ENCODE data around the gene TMEM130. TPM values are rescaled to one million over a fixed set of nuclear protein-coding genes. Genes with fewer than 3 reads are reported as not detected.

TMEM130 gene
- 1 to 10 TPM in 1 of 7 donors, under 1 TPM in 6; 0.12 to 1.6 (median 0.73) TPM for total RNA-seq
- 1 to 10 TPM in 1 of 2 donors, under 1 TPM in 1; 0.34 to 1.3 TPM for polyA plus RNA-seq
- long read RNA-seq, donor 1: 0 reads
- long read RNA-seq, donor 2, partial matches to known transcripts: 0 of 1 reads
- long read RNA-seq, donor 2, other reads (novel, unspliced or antisense): 0 of 1 reads
- long read RNA-seq, donor 3, partial matches to known transcripts: 0 of 4 reads
- long read RNA-seq, donor 3, other reads (novel, unspliced or antisense): 2 of 4 reads

DNA sequence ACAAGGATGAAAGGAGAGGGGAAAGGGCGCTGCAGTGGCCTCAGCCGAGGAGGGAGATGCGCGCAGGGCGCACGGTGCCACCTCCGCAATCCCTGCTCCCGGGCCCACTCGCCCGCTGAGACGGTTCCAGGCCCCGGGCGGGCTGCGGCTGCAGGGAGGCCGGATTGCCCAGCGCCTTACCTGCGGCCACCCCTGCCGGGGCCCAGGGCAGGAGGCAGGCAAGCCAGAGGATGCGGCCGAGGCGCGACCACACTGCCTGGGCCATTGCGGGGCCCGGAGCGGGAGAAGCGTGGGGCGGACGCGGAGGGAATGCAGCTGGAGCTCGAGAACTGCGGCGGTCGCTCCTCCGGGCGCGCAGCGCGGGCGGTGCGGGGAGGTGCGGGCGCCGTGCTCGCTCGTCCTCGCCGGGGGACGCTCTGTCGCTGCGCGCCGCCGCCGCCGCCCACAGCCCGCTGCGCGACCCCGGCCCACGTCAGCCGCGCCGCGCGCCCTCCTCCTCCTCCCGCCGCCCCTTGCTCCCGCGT is at the start of gene TMEM130:
TSS of gene TMEM130 (minus strand) at position 418 of the 524 bp plus-strand sequence. CDS start at position 265, 153 bp downstream.
- H3K36me3 ChIP-seq: no peaks in the 10 kb centered on the region
- 1 to 2% (median 1%) methylated on average over 18 to 69 of the region's 69 CpGs for WGBS, 3 donors
- H3K9me3 ChIP-seq: no peaks in the 10 kb centered on the region
- peak within 1 kb of the TSS; percentile 14 for H3K4me3 ChIP-seq
- intact Hi-C loops (cut with DNase I): no loop called here
- no peaks in the 10 kb centered on the region for H3K27me3 ChIP-seq
- no peaks in the 10 kb centered on the region for H3K4me1 ChIP-seq (ENCODE audit: insufficient read depth)
- TF ChIP-seq EP300 (IDR thresholded peaks at IDR 0.05): no peak
- no peak for DNase-seq
- H3K27ac ChIP-seq: no peak within 1 kb of the TSS

GRCh38 chr7:98917331-98917730 is 47.5 kb upstream of the TMEM130 start:
- Histone ChIP-seq H3K4me3 (no peak overlapping the region), H3K4me1 (ENCODE audit: insufficient read depth) (no peaks in the 10 kb centered on the region), H3K27me3 (no peaks in the 10 kb centered on the region), H3K36me3 (no peaks in the 10 kb centered on the region), H3K27ac (no peak overlapping the region), H3K9me3 (no peaks in the 10 kb centered on the region)
- intact Hi-C loops (cut with DNase I): no loop called here
- no peak for DNase-seq
- 90 to 95% (median 94%) methylated on average over 12 of the region's 12 CpGs for WGBS, 3 donors
- TF ChIP-seq EP300 (IDR thresholded peaks at IDR 0.05) (no peak), CTCF (IDR thresholded peaks at IDR 0.05) (no peak), POLR2A (IDR thresholded peaks at IDR 0.05) (no peak)

- Histone ChIP-seq H3K36me3 (no peaks in the 10 kb centered on the region), H3K27me3 (no peaks in the 10 kb centered on the region), H3K27ac (no peak overlapping the region), H3K4me1 (ENCODE audit: insufficient read depth) (no peaks in the 10 kb centered on the region), H3K9me3 (no peaks in the 10 kb centered on the region), H3K4me3 (no peak overlapping the region)
- TF ChIP-seq EP300 (IDR thresholded peaks at IDR 0.05) (no peak), POLR2A (IDR thresholded peaks at IDR 0.05) (no peak), CTCF (IDR thresholded peaks at IDR 0.05) (no peak)
- intact Hi-C loops (cut with DNase I): no loop called here
- DNase-seq: no peak
These were observed 43.8 kb upstream of the TMEM130 start for GRCh38 chr7:98913612-98914011.

DNA sequence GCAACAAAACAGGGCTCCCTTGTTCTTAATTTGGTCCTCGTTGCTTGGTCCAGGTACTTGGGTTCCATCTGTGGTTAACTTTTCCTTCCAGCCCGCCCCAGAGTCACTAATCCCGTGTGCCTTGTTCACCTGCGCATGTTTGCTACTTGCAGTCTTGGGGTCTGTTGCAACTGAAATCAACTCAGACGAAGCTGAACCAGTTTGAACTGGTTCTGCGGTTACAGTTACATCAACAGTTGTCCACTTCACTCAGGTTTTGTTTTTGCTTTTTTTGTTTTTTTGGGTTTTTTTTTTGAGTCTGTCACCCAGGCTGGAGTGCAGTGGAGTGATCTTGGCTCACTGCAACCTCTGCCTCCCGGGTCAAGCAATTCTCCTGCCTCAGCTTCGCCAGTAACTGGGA is 43.2 kb upstream of the TMEM130 start:
- DNase-seq: no peak
- Histone ChIP-seq H3K9me3 (no peaks in the 10 kb centered on the region), H3K27ac (no peak overlapping the region), H3K4me3 (no peak overlapping the region), H3K27me3 (no peaks in the 10 kb centered on the region), H3K4me1 (ENCODE audit: insufficient read depth) (no peaks in the 10 kb centered on the region), H3K36me3 (no peaks in the 10 kb centered on the region)
- WGBS, 3 donors: 87 to 88% (median 88%) methylated on average over 8 of the region's 8 CpGs
- no peak for TF ChIP-seq POLR2A (IDR thresholded peaks at IDR 0.05)
- intact Hi-C loops (cut with DNase I): no loop called here

DNA sequence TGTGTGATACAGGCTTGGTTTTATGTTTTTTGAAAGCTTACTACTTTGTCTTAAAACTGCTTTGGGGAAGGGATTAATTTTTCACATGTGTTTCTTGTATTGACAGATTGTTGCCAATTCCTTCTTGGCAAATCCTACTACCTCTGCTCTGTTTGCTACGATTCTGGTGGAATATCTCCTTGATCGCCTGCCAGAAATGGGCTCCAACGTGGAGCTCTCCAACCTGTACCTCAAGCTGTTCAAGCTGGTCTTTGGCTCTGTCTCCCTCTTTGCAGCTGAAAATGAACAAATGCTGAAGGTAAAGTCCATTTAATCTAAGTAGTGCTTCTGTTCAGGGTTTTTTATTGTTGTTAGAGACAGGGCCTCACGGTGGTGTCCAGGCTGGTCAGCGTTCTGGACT is 42.1 kb upstream of the TMEM130 start:
- no peak for DNase-seq
- H3K27me3 ChIP-seq: no peaks in the 10 kb centered on the region

More for the DNA sequence above, 42.1 kb upstream of the TMEM130 start:
- TF ChIP-seq CTCF (IDR thresholded peaks at IDR 0.05) (no peak), EP300 (IDR thresholded peaks at IDR 0.05) (no peak), POLR2A (IDR thresholded peaks at IDR 0.05) (no peak)
- intact Hi-C loops (cut with DNase I): no loop called here
- Histone ChIP-seq H3K4me1 (ENCODE audit: insufficient read depth) (no peaks in the 10 kb centered on the region), H3K4me3 (no peak overlapping the region), H3K9me3 (no peaks in the 10 kb centered on the region), H3K27ac (no peak overlapping the region), H3K36me3 (no peaks in the 10 kb centered on the region)
- 25 to 45% (median 28%) methylated on average over 5 of the region's 5 CpGs for WGBS, 3 donors
